Pancreas (tissue), 10 donors: ENCODE results near the gene CDK6. TPM values are rescaled to one million over a fixed set of nuclear protein-coding genes. Genes with fewer than 3 reads are reported as not detected.
A peak's percentile ranks its signal among the peaks of the same experiment; 100 is the strongest.

ENCODE experiments used
- ATAC-seq, 4 donors: fragments of 200-7000 bp; cut with Tn5 transposase; one replicate each; pipeline versions ENCODE4 v1.8.0 to v1.9.1; 2020; ENCODE audit warnings: mild to moderate bottlenecking in 4 of 4, moderate library complexity in 4 of 4
- DNase-seq, 6 donors: peaks; one replicate each; pipeline ENCODE4 v3.0.0-alpha.2; 2020
- FAIRE-seq: peaks from 2 replicates; lab custom pipeline; 2012; peaks lifted over from hg19 to GRCh38; lab: Jason Lieb, UNC
- H3K27ac ChIP-seq, 4 donors: fragments of 200-600 bp; sonication (generic); 1 replicate in 3 of 4; 2 replicates in 1 of 4; pipeline versions ENCODE4 v1.5.0 to v1.8.0; 2020
- H3K27me3 ChIP-seq, 4 donors: fragments of 200-600 bp; one replicate each; pipeline ENCODE4 v1.8.0; 2021
- H3K36me3 ChIP-seq, 3 donors: fragments of 200-600 bp; sonication (generic) in 1 of 3; one replicate each; pipeline versions ENCODE4 v1.5.0 to v1.8.0; 2020 to 2021
- H3K4me1 ChIP-seq, 3 donors: fragments of 200-600 bp; one replicate each; pipeline ENCODE4 v1.8.0; 2021
- H3K4me3 ChIP-seq, 4 donors: fragments of 200-600 bp; sonication (generic) in 2 of 4; one replicate each; pipeline versions ENCODE4 v1.5.0 to v1.8.0; 2020 to 2021
- H3K9me3 ChIP-seq, 4 donors: fragments of 200-600 bp; one replicate each; pipeline ENCODE4 v1.8.0; 2021
- WGBS, 2 donors: extraction: QIAGEN DNeasy Blood & Tissue Kit; methylation state at CpG; one replicate each; pipeline ENCODE4 v1.1.7; 2013; 5-methylcytosine and 5-hydroxymethylcytosine counted together
- intact Hi-C, 3 donors: fragments of 100-400 bp; cut with DNase I; formaldehyde crosslinking; loops; one replicate each; pipeline versions ENCODE4 v1.11.1 to v1.14.2; 2022
- polyA plus RNA-seq, 2 donors: library from polyadenylated mRNA; stranded (reverse); fragments of 200-250 nt; gene quantifications; one replicate each; pipeline ENCODE4 v1.2.3, GENCODE V29; 2013
- total RNA-seq, 6 donors: library from RNA; stranded (reverse); fragmentation: NEBNext Ultra II Directional in 4 of 6; extraction: Animal tissue kit (Norgen Biotek cat#: 25700) in 4 of 6; gene quantifications; one replicate each; pipeline versions ENCODE4 v1.2.1 to v1.2.4, GENCODE V29; 2021 to 2023
- TF ChIP-seq, protein P1 (sequence below), 4 donors: fragments of 200-600 bp; sonication (generic) in 3 of 4; IDR thresholded peaks; one replicate each; pipeline versions ENCODE4 v1.5.0 to v1.8.0; 2021; ENCODE audit warnings: antibody characterized with exemption in 4 of 4
- donor health status: healthy with polysubstance abuse.
- donor health status: DM: no; HTN: no; CAD: no; lungs with moderate emphysema.
- donor health status: DM: no; HTN: no; CAD: no.
- donor health status: control.
- donor health status: control.
- donor health status: Bipolar disorder and iron deficiency.
- donor health status: DM: yes; HTN: yes; CAD: no.
- donor health status: DM: no; HTN: no; CAD: no.
- donor health status: DM: no; HTN: no; CAD: no.
- donor health status: DM: yes; HTN: yes; CAD: no.

Gene CDK6
- total and polyA plus RNA-seq, 8 donors, result 2.4 to 33.4 (median 18.7) TPM

DNA sequence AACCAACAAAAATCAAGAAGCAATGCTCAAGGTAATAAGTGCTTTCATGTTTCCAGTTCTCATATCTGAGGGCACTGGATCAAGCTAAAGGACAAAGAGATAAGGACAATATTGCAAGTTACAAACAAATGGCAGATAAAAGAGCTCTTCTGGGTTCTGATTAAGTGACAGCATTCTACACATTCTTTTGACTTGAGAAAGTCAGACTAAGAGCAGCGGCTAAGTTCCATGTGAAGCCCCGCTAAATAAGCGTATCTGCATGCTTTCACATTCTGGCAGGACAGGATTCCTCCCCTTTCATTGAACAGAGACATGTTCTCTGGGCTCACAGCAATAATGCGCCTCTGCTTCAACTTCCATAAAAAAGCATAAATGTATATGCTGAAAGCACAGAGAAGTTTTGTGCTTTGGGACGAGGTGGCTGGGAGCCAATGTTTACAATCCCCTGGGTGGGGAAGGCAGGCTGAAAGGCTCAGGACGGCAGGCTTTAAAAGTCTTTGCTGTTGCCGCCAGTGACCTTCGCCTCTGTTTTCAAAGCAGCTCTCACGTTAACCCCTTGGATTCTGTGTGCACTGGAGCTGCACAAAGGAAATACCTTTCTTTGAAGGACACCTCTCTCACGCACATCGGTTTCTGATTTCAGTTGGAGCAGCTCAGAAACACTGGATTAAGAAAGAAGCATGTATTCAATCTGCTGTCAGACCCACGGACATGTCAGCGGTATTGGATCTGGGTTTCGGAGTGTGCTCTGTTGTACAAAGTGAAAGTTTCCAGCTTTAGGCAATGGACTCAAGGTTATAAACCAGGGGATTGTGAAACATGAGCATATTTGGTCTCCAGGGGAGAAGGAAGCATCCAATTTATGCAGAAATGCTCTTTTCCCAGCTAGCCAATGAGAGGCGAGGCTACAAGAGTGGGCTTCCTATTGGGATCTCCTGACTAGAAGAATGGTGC, 140.8 kb downstream of the CDK6 start:
- Histone ChIP-seq H3K27me3 (no peaks in the 10 kb centered on the region), H3K9me3 (no peaks in the 10 kb centered on the region), H3K27ac (peak overlapping the region; percentile 9 to 83 (median 74)), H3K4me3 (peak overlapping the region; percentile 5 to 47 (median 30)), H3K36me3 (no peaks in the 10 kb centered on the region), H3K4me1 (peaks cover 29 to 48% (median 47%) of the 10 kb centered on the region in 3 donors)
- ATAC-seq (peak; percentile 65 to 89 (median 84)), DNase-seq (peak; percentile 49 to 88 (median 66)), FAIRE-seq (no peak)
- TF ChIP-seq, protein P1, sequence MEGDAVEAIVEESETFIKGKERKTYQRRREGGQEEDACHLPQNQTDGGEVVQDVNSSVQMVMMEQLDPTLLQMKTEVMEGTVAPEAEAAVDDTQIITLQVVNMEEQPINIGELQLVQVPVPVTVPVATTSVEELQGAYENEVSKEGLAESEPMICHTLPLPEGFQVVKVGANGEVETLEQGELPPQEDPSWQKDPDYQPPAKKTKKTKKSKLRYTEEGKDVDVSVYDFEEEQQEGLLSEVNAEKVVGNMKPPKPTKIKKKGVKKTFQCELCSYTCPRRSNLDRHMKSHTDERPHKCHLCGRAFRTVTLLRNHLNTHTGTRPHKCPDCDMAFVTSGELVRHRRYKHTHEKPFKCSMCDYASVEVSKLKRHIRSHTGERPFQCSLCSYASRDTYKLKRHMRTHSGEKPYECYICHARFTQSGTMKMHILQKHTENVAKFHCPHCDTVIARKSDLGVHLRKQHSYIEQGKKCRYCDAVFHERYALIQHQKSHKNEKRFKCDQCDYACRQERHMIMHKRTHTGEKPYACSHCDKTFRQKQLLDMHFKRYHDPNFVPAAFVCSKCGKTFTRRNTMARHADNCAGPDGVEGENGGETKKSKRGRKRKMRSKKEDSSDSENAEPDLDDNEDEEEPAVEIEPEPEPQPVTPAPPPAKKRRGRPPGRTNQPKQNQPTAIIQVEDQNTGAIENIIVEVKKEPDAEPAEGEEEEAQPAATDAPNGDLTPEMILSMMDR (IDR thresholded peaks at IDR 0.05), result no peak
- WGBS, 2 donors, result 5% methylated on average over 15 of the region's 15 CpGs
- intact Hi-C loops, result loop anchor here in 1 of 3 donors (5.0 kb wide), 1 partner anchor 137 kb away; no protein-coding TSS in a partner anchor

DNA sequence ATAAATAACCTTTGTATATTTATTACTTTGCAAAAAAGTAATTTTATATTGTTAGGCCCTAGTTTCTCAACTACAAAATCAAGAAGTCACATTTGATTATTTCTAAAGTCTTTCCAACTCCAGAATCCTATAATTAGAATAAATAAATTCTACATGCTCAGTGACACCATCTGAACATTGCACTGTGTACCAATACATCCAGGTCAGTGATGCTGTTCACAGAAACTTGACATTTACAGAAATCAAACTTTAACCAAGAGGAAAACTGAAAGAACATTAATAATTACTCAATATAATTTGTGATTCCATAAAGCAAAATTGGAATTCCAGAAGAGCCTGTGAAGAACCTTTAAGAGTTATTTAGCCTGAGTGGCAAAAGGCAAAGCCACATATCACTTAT, 142.2 kb downstream of the CDK6 start:
- Histone ChIP-seq H3K36me3 (no peaks in the 10 kb centered on the region), H3K4me3 (no peak overlapping the region), H3K9me3 (no peaks in the 10 kb centered on the region), H3K27ac (peak overlapping the region in 1 of 4 donors; percentile 74), H3K4me1 (peaks cover 29 to 45% (median 43%) of the 10 kb centered on the region in 3 donors), H3K27me3 (no peaks in the 10 kb centered on the region)
- DNase-seq (no peak), ATAC-seq (no peak), FAIRE-seq (no peak)
- TF ChIP-seq, protein P1 (IDR thresholded peaks at IDR 0.05), result no peak
- intact Hi-C loops, result no loop called here

DNA sequence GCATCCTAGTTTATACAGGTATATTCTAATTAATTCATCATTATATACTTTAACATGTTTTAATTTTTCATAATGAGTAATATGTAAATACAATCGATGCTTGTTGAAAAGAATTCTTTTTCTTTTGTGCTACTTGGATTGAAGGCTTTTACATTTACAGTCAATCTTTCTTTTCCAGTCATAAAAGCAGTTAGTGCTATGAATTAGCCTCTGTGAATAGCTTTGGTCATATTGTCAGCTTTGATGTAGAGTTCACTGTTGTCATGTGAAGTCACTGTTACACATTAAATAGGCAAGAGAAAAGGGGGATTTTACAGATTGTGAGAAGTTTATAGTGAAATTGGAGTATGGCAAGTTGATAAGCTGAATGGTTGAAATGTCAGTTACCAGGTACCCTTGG, 142.9 kb downstream of the CDK6 start:
- peaks cover 29 to 38% (median 36%) of the 10 kb centered on the region in 3 donors for H3K4me1 ChIP-seq
- H3K27ac ChIP-seq, result no peak overlapping the region
- H3K36me3 ChIP-seq, result no peaks in the 10 kb centered on the region
- intact Hi-C loops, result no loop called here
- no peak for ATAC-seq
- H3K4me3 ChIP-seq, result no peak overlapping the region
- DNase-seq, result no peak
- 95 to 100% methylated on average over 1 of the region's 1 CpG for WGBS, 2 donors
- no peak for FAIRE-seq
- TF ChIP-seq, protein P1 (IDR thresholded peaks at IDR 0.05), result no peak
- H3K27me3 ChIP-seq, result no peaks in the 10 kb centered on the region
- H3K9me3 ChIP-seq, result no peaks in the 10 kb centered on the region

DNA sequence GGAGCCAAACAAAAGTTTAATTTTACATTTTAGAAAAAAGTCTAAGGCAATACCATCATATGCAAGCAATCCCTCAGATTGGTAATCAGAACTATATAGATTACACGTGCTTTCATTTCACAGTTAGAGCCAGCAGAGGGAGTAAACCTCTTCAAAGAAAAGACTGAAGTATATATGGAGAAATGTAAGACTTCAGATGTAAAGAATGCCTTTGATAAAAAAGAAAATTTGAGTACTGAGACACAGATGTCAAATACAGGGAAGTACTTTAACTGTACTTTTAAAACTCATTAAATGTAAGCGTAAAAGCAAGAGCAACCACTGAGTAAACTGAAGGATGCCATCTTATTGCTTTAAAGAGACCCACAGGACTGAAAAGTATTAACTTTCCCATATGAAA, 144.8 kb downstream of the CDK6 start:
- DNase-seq, result no peak
- no peaks in the 10 kb centered on the region for H3K27me3 ChIP-seq
- no peaks in the 10 kb centered on the region for H3K36me3 ChIP-seq
- TF ChIP-seq, protein P1 (IDR thresholded peaks at IDR 0.05), result peak in 2 of 4 donors; percentile 25 to 30
- peak in 3 of 4 donors; percentile 27 to 52 (median 28) for ATAC-seq
- H3K4me3 ChIP-seq, result no peak overlapping the region
- no peak overlapping the region for H3K27ac ChIP-seq
- no peaks in the 10 kb centered on the region for H3K9me3 ChIP-seq
- WGBS, 2 donors, result 45 to 50% methylated on average over 2 of the region's 2 CpGs
- H3K4me1 ChIP-seq, result peaks cover 13 to 18% (median 18%) of the 10 kb centered on the region in 3 donors
- peak; percentile 91 for FAIRE-seq
- intact Hi-C loops, result no loop called here
